ENCODE data around the gene MINDY4. TPM values are rescaled to one million over a fixed set of nuclear protein-coding genes. Genes with fewer than 3 reads are reported as not detected.

The MINDY4 gene
- total RNA-seq, 1 experiment from 2014 or later = 1.5 TPM

DNA sequence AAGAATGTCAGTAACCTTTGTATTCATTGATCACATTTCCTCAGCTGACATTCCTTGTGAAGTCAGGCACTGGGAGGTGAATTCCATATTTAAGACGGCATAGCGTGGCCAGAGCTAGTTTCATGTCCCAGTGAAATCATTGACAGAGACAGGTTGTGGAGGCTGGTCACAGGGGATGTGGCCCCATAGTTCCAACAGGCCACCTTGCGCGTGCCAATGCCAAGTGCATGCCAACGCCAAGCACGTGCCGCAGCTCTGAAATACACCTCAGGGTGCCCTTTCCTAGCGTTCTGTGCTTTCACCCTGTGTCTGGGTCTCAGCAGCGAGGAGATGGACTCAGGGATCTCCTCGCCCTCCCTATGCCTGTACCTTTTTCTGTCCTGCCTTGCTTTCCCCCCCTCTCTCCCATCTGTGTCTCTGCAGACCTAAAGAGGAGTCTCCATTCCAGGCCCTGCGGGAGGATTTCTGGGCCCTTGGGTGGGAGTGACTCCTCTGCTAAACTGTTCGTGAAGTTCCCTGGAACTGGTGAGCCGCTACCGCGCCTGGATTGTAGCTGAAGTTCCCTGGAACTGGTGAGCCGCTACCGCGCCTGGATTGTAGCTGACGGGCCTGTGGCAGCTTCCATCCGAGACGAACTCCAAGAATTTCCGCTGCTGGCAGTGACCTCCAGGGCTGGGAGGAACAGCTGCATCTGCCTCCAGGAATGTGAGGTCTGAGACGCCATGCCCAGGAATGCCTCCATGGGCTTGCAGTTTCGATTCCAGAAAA is 160.1 kb downstream of the MINDY4 start:
- Histone ChIP-seq H3K9ac (ENCODE audit: low read length) (no peak overlapping the region), H4K20me1 (ENCODE audit: insufficient read depth, low read depth, low read length) (no peaks in the 10 kb centered on the region), H3K4me3 (ENCODE audit: low read length) (no peak overlapping the region), H3K4me2 (ENCODE audit: low read depth, low read length, poor library complexity, severe bottlenecking) (no peak overlapping the region), H2AFZ (ENCODE audit: low read length) (no peak overlapping the region), H3K27me3 (ENCODE audit: low read length) (no peaks in the 10 kb centered on the region), H3K9me3 (ENCODE audit: low read length) (no peaks in the 10 kb centered on the region), H3K27ac (ENCODE audit: low read length) (no peak overlapping the region), H3K9me2 (replicated peaks; ENCODE audit: insufficient read depth, low read length) (no peaks in the 10 kb centered on the region), H3K4me1 (ENCODE audit: low read length) (peaks cover 3% of the 10 kb centered on the region; the same call in 1 of the 2 replicates), H3K79me2 (ENCODE audit: low read length) (no peaks in the 10 kb centered on the region), H3K36me3 (ENCODE audit: insufficient read depth, low read length) (no peaks in the 10 kb centered on the region)
- no peak for DNase-seq

DNA sequence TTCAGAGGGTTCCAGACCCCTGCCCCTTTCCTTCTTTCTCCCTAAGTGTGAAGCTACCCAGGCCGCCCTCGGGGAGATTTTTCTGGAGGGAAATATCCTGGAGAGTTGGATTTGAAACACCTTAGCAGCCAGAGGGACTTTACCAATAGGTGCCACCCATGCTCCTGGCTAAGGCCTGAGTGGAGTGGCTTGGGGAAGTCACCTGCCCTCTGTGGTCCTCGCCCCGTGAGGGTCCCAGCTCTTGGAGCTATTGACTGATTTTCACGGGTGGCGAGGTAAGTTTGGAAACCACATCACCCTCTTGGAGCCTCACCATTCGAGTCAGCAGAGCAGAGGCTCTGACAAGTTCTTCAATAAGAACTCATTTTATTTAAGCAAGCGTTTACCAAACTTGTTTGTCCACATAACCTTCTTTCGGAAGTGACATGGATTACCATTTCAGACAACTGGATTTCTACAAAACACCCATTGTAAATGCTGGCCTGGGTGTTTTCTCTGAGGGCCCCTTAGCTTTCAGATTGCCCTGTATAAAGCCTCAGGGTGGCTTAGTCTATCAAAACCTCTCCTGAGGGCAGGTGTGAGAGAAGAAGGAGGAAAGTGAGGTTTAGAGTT is 160.8 kb downstream of the MINDY4 start:
- H3K27me3 ChIP-seq (ENCODE audit: low read length) = no peaks in the 10 kb centered on the region
- DNase-seq = no peak
- no peaks in the 10 kb centered on the region for H3K79me2 ChIP-seq (ENCODE audit: low read length)
- H3K27ac ChIP-seq (ENCODE audit: low read length) = no peak overlapping the region
- peaks cover 3% of the 10 kb centered on the region; the same call in 1 of the 2 replicates for H3K4me1 ChIP-seq (ENCODE audit: low read length)
- no peaks in the 10 kb centered on the region for H3K9me3 ChIP-seq (ENCODE audit: low read length)
- no peak overlapping the region for H3K4me3 ChIP-seq (ENCODE audit: low read length)
- no peak overlapping the region for H2AFZ ChIP-seq (ENCODE audit: low read length)
- H4K20me1 ChIP-seq (ENCODE audit: insufficient read depth, low read depth, low read length) = no peaks in the 10 kb centered on the region
- H3K9me2 ChIP-seq (replicated peaks; ENCODE audit: insufficient read depth, low read length) = no peaks in the 10 kb centered on the region
- H3K4me2 ChIP-seq (ENCODE audit: low read depth, low read length, poor library complexity, severe bottlenecking) = no peak overlapping the region
- H3K9ac ChIP-seq (ENCODE audit: low read length) = no peak overlapping the region
- H3K36me3 ChIP-seq (ENCODE audit: insufficient read depth, low read length) = no peaks in the 10 kb centered on the region

DNA sequence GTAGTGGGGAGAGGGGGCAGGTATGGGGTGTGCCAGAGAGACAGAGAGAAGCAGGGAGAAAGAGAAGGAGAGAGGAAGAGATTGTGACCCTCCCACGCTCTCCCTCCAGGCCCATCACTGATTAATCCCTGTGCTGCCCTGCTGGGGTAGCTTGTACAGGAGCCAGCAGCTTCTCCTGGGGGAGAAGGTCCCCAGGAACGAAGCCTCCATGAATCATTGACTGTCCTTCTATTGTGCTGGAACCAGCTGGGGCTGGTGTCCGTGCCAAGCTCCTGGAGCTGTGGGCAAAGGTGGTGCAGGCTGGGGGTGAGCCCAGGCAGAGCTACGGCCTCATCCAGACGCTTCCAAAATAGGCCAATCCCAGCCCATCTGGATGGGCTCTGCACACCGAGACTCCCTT is 161.3 kb downstream of the MINDY4 start:
- Histone ChIP-seq H3K4me3 (ENCODE audit: low read length) (no peak overlapping the region), H3K36me3 (ENCODE audit: insufficient read depth, low read length) (no peaks in the 10 kb centered on the region), H3K9me2 (replicated peaks; ENCODE audit: insufficient read depth, low read length) (no peaks in the 10 kb centered on the region), H3K4me1 (ENCODE audit: low read length) (peaks cover 3% of the 10 kb centered on the region; the same call in 1 of the 2 replicates), H3K9ac (ENCODE audit: low read length) (no peak overlapping the region), H3K79me2 (ENCODE audit: low read length) (no peaks in the 10 kb centered on the region), H3K4me2 (ENCODE audit: low read depth, low read length, poor library complexity, severe bottlenecking) (no peak overlapping the region), H4K20me1 (ENCODE audit: insufficient read depth, low read depth, low read length) (no peaks in the 10 kb centered on the region), H3K9me3 (ENCODE audit: low read length) (no peaks in the 10 kb centered on the region), H3K27ac (ENCODE audit: low read length) (no peak overlapping the region), H2AFZ (ENCODE audit: low read length) (no peak overlapping the region), H3K27me3 (ENCODE audit: low read length) (no peaks in the 10 kb centered on the region)
- DNase-seq = no peak

DNA sequence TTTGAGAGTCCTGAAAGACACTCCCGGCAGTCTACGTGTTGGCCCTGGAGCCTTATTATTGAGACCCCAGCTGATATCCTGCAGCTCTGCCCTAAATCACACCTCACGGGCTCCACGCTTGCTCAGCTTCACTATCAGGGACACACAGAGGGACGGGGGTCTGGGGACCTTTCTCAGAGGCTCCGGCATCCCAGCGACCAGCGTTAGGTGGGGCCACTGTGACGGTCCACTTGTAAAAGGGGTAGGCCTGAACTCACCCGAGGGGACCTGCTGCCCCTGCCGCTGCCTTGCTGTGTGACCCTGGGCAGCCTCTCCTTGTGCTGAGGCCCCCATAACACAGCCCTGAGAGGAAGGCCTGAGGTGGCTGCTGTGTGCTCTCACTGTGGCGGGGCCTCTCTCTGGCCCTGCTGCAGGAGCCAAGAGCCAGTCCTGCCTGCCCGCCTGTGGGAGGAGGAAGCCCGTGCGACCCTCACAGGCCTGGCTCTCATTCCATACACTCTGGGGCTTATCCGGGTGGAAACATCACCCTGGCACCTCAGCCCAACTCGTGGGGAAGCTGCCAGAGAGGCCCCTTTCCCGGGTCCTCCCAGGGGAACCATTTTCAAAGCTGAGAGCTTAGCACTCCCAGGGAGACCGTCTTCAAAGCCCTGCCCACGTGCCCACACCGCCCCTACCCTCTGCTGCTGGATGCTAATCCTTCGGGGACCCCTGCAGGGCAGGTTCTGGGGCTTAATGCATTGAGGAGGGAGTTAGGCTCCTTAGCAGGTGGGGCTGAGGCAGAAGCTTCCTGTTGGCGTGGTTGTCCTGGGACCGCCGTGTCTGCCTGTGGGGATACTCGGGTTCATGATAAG is 162.1 kb downstream of the MINDY4 start:
- DNase-seq = no peak
- peaks cover 3% of the 10 kb centered on the region; the same call in 1 of the 2 replicates for H3K4me1 ChIP-seq (ENCODE audit: low read length)
- H3K79me2 ChIP-seq (ENCODE audit: low read length) = no peaks in the 10 kb centered on the region

DNA sequence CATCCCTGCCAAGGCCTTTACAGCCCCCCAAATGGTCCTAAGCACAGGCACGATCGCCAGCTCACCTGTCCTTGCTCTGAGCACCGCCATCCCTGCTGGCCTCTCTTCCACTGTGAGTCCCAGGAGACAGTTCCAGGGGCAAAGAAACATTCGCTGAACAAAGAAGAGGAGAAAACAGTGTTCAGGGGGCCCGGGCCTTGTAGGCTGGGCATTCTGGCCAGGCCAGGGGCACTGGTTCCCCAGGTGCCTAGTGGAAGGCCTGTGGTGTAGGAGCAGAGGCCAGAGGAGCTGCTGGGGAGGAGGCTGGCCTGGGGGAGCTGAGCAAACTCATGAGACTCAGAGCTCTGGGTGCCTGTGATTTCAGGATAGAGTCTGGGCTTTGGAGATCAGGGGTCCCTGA is 163.0 kb downstream of the MINDY4 start:
- H3K9ac ChIP-seq (ENCODE audit: low read length) = no peak overlapping the region
- no peaks in the 10 kb centered on the region for H3K9me2 ChIP-seq (replicated peaks; ENCODE audit: insufficient read depth, low read length)
- H3K4me2 ChIP-seq (ENCODE audit: low read depth, low read length, poor library complexity, severe bottlenecking) = no peak overlapping the region
- no peaks in the 10 kb centered on the region for H3K27me3 ChIP-seq (ENCODE audit: low read length)
- no peaks in the 10 kb centered on the region for H3K9me3 ChIP-seq (ENCODE audit: low read length)
- no peaks in the 10 kb centered on the region for H4K20me1 ChIP-seq (ENCODE audit: insufficient read depth, low read depth, low read length)
- H3K79me2 ChIP-seq (ENCODE audit: low read length) = no peaks in the 10 kb centered on the region
- peaks cover 3% of the 10 kb centered on the region; the same call in 1 of the 2 replicates for H3K4me1 ChIP-seq (ENCODE audit: low read length)
- H3K36me3 ChIP-seq (ENCODE audit: insufficient read depth, low read length) = no peaks in the 10 kb centered on the region
- no peak for DNase-seq
- no peak overlapping the region for H2AFZ ChIP-seq (ENCODE audit: low read length)
- no peak overlapping the region for H3K27ac ChIP-seq (ENCODE audit: low read length)
- no peak overlapping the region for H3K4me3 ChIP-seq (ENCODE audit: low read length)

More for the DNA sequence above, 162.1 kb downstream of the MINDY4 start:
- Histone ChIP-seq H3K4me2 (ENCODE audit: low read depth, low read length, poor library complexity, severe bottlenecking) (no peak overlapping the region), H3K36me3 (ENCODE audit: insufficient read depth, low read length) (no peaks in the 10 kb centered on the region), H2AFZ (ENCODE audit: low read length) (no peak overlapping the region), H4K20me1 (ENCODE audit: insufficient read depth, low read depth, low read length) (no peaks in the 10 kb centered on the region), H3K9me3 (ENCODE audit: low read length) (no peaks in the 10 kb centered on the region), H3K9me2 (replicated peaks; ENCODE audit: insufficient read depth, low read length) (no peaks in the 10 kb centered on the region), H3K27me3 (ENCODE audit: low read length) (no peaks in the 10 kb centered on the region), H3K27ac (ENCODE audit: low read length) (no peak overlapping the region), H3K4me3 (ENCODE audit: low read length) (no peak overlapping the region), H3K9ac (ENCODE audit: low read length) (no peak overlapping the region)

DNA sequence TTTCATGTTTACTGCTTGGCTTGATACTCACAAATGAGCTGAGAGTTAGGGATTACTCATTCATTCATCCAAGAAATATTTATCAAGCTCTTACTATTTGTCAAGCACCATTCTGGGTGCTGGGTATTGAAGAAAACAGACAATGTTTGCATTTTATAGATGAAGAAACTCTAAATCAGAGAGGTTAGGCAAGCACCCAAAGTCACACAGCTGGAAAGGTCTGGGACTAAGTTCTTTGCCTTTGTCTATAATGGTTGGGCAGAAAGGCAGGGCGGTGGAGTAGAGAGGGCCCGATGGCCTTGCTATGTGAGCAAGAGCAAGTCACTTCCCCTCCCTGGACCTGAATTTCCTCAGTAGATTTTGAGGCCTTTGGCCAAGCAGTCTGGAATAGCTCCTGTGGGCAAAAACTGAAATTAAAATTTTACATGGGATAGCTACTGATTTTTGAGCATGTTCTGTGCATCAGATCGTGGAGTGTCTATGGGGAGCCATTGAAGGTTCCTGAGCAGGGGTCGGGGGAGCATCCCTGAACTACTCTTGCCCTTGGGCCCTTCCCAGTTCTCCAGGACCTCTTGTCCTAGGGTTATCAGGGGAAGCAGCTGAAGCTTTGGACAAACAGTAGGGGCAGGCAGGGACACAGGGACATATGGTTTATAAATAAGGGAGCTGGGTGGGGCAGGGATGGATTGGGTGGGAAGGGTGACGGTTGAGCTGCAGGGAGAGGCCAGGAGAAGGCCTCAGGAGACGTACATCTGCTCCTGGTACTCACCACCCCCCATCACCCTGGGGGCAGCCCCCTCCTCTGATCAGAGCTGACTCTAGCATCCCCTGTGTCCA is 163.7 kb downstream of the MINDY4 start:
- no peaks in the 10 kb centered on the region for H3K36me3 ChIP-seq (ENCODE audit: insufficient read depth, low read length)
- DNase-seq = no peak
- no peaks in the 10 kb centered on the region for H3K79me2 ChIP-seq (ENCODE audit: low read length)
- H3K9me3 ChIP-seq (ENCODE audit: low read length) = no peaks in the 10 kb centered on the region
- H3K9me2 ChIP-seq (replicated peaks; ENCODE audit: insufficient read depth, low read length) = no peaks in the 10 kb centered on the region
- H3K9ac ChIP-seq (ENCODE audit: low read length) = no peak overlapping the region
- peaks cover 3% of the 10 kb centered on the region; the same call in 1 of the 2 replicates for H3K4me1 ChIP-seq (ENCODE audit: low read length)
- H3K27ac ChIP-seq (ENCODE audit: low read length) = no peak overlapping the region
- no peak overlapping the region for H3K4me3 ChIP-seq (ENCODE audit: low read length)
- no peak overlapping the region for H3K4me2 ChIP-seq (ENCODE audit: low read depth, low read length, poor library complexity, severe bottlenecking)
- no peaks in the 10 kb centered on the region for H3K27me3 ChIP-seq (ENCODE audit: low read length)
- no peaks in the 10 kb centered on the region for H4K20me1 ChIP-seq (ENCODE audit: insufficient read depth, low read depth, low read length)
- no peak overlapping the region for H2AFZ ChIP-seq (ENCODE audit: low read length)

DNA sequence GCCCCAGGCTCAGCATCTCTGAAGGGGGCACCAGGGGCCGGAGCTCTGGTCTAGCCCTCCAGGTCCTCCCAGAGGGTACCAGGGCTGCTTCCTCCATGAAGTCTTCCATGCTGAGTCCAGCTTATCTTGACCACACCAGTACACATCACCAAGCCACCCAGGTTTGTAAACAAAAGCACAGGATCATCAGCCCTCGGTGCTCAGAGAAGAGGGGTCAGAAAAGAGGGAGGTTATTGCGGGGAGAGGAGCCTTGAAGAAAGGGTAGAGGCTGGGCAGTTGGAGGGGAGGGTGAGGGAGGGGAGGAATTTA is 164.3 kb downstream of the MINDY4 start:
- no peak overlapping the region for H2AFZ ChIP-seq (ENCODE audit: low read length)
- no peak for DNase-seq
- no peak overlapping the region for H3K27ac ChIP-seq (ENCODE audit: low read length)
- no peaks in the 10 kb centered on the region for H3K9me3 ChIP-seq (ENCODE audit: low read length)
- no peaks in the 10 kb centered on the region for H3K27me3 ChIP-seq (ENCODE audit: low read length)
- H3K36me3 ChIP-seq (ENCODE audit: insufficient read depth, low read length) = no peaks in the 10 kb centered on the region
- no peaks in the 10 kb centered on the region for H3K79me2 ChIP-seq (ENCODE audit: low read length)
- H4K20me1 ChIP-seq (ENCODE audit: insufficient read depth, low read depth, low read length) = no peaks in the 10 kb centered on the region
- H3K4me2 ChIP-seq (ENCODE audit: low read depth, low read length, poor library complexity, severe bottlenecking) = no peak overlapping the region
- peaks cover 3% of the 10 kb centered on the region; the same call in 1 of the 2 replicates for H3K4me1 ChIP-seq (ENCODE audit: low read length)
- no peak overlapping the region for H3K9ac ChIP-seq (ENCODE audit: low read length)
- no peaks in the 10 kb centered on the region for H3K9me2 ChIP-seq (replicated peaks; ENCODE audit: insufficient read depth, low read length)
- H3K4me3 ChIP-seq (ENCODE audit: low read length) = no peak overlapping the region

Data from Karpas-422 (cell line).